Bronchial epithelial cell (primary cell): ENCODE measurements around the gene SIGLEC10. TPM values are rescaled to one million over a fixed set of nuclear protein-coding genes. Genes with fewer than 3 reads are reported as not detected.

Source experiments
- DNase-seq: peaks from one replicate; pipeline ENCODE4 v3.0.0-alpha.2; 2010; ENCODE audit warnings: low read depth
- FAIRE-seq: peaks from 2 replicates; lab custom pipeline; 2011; peaks lifted over from hg19 to GRCh38; lab: Jason Lieb, UNC
- H3K27me3 ChIP-seq: 2 replicates; pipeline ENCODE4 v1.5.1; 2011; ENCODE audit warnings: low read length; ENCODE audit not compliant: control insufficient read depth, insufficient read depth
- H3K36me3 ChIP-seq: 2 replicates; pipeline ENCODE4 v1.5.1; 2011; ENCODE audit warnings: low read length; ENCODE audit not compliant: control insufficient read depth, insufficient read depth
- H3K4me3 ChIP-seq: 2 replicates; pipeline ENCODE4 v1.5.1; 2011; ENCODE audit warnings: mild to moderate bottlenecking, low read depth, low read length, control low read depth
- total RNA-seq: library from RNA; depleted of rRNA; stranded (reverse); fragments of >200 nt; gene quantifications from 2 replicates; pipeline ENCODE4 v1.2.1, GENCODE V29; 2014
- TF ChIP-seq, protein P1 (sequence below): IDR thresholded peaks from 2 replicates; pipeline ENCODE4 v1.5.1; 2011; ENCODE audit warnings: mild to moderate bottlenecking, moderate library complexity, low read length, control low read depth, inconsistent platforms; ENCODE audit not compliant: insufficient read depth, severe bottlenecking

Gene SIGLEC10
- total RNA-seq, 1 donor from 2014 or later: not detected

DNA sequence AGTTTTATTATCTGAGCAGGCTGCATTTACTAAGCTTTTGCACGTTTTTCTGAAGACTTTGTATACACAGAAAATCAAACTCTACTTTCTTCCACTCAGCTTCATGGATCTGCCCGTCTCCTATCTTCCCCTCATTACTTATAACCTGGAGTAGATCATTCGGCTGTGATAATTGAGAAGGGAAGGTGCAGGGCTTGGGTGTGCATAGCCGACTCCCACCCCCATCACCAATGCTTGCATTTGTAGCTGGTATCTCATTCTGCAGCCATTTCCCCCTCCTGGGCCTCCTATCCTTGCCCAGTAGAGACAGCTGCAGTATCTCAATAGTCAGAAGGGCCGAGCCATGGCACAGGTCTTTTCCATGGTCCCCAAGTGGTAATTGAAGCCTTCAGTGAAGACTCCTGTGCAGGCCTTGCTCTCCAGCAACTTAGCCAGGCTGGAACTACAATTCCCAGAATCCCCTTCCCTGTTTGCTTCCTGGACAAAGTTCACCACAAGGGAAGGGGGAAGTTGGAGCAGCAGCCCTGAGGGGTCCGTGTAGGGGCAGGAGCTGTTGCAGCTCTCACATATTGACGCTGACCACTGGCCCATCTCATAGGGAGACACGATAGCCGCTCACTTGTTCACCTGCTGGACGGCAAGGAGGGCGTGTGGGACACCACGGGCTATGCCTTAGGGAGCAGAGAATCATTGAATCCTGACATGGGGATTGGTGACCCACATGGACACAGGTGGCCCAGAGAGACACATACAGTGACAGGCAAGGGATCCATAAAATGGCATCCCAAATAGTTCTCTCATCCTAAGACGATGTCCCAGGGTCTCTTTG, 42.9 kb upstream of the SIGLEC10 start:
- TF ChIP-seq, protein P1, sequence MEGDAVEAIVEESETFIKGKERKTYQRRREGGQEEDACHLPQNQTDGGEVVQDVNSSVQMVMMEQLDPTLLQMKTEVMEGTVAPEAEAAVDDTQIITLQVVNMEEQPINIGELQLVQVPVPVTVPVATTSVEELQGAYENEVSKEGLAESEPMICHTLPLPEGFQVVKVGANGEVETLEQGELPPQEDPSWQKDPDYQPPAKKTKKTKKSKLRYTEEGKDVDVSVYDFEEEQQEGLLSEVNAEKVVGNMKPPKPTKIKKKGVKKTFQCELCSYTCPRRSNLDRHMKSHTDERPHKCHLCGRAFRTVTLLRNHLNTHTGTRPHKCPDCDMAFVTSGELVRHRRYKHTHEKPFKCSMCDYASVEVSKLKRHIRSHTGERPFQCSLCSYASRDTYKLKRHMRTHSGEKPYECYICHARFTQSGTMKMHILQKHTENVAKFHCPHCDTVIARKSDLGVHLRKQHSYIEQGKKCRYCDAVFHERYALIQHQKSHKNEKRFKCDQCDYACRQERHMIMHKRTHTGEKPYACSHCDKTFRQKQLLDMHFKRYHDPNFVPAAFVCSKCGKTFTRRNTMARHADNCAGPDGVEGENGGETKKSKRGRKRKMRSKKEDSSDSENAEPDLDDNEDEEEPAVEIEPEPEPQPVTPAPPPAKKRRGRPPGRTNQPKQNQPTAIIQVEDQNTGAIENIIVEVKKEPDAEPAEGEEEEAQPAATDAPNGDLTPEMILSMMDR: no peak
- FAIRE-seq: no peak
- no peaks in the 10 kb centered on the region for H3K27me3 ChIP-seq
- H3K36me3 ChIP-seq: no peaks in the 10 kb centered on the region
- no peak for DNase-seq
- H3K4me3 ChIP-seq: no peak overlapping the region

DNA sequence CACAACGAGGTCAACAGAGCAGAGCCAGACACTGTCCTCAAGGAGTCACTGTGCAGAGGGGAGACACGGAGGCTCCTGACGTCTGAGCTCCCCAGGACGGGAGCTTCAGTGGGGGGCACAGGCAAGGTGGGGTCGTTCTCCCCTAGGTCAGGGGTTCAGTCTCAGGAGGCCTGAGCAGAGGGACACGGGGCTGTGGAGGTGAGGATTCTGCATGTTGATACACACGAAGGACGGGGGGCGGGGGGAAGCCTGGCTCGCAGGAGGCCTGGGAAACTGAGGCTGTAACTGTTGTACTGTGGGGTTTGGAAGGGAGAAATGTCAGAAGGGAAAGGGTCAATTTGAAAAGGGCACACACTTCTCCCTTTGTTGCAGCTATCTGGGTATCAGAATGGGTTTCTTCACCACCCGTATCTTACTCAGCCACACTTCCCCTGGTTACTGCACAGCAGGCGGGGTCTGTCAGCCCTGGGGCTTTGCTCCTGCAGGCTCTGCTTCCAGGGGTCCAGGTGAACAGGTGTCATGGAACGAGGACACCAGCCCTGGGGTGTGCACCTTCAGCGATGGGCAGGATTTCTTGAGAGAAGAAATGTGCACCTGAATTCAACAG, 41.6 kb upstream of the SIGLEC10 start:
- DNase-seq (no peak), FAIRE-seq (no peak)
- no peaks in the 10 kb centered on the region for H3K36me3 ChIP-seq
- H3K4me3 ChIP-seq: no peak overlapping the region
- no peaks in the 10 kb centered on the region for H3K27me3 ChIP-seq
- TF ChIP-seq, protein P1: no peak

DNA sequence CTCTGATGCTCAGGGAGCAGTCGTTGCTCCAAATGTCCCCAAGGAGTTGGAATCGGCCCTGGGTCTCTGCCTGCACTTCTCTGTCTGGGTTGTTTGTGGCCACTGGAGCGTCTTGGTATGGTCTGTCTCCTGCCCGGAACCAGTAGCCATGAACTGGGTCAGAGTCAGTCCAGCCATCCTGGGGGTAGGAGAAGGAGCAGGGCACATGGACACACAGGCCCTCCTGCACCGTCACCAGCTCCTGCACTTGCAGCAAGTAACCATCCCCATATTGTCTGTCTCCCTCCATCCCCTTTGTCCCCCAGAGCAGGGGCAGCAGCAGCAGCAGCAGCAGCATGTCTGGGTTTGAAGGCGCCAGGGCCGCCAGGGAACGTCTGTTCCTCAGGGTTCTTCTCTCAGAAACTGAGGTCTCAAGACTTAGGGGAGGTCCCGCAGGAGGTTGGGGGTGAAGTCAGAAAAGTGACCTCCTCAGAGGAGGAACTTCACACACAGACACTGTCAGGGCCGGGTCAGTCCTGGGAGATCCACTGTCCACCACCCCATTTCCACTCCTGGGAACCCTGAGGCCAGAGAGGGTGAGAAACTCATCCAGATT, 40.7 kb upstream of the SIGLEC10 start, which contains the start of gene SIGLEC8:
Gene SIGLEC8 (minus strand): TSS at position 404 of the 595 bp plus-strand sequence. CDS start 67 bp downstream, at position 337.
- no peaks in the 10 kb centered on the region for H3K27me3 ChIP-seq
- no peak for FAIRE-seq

DNA sequence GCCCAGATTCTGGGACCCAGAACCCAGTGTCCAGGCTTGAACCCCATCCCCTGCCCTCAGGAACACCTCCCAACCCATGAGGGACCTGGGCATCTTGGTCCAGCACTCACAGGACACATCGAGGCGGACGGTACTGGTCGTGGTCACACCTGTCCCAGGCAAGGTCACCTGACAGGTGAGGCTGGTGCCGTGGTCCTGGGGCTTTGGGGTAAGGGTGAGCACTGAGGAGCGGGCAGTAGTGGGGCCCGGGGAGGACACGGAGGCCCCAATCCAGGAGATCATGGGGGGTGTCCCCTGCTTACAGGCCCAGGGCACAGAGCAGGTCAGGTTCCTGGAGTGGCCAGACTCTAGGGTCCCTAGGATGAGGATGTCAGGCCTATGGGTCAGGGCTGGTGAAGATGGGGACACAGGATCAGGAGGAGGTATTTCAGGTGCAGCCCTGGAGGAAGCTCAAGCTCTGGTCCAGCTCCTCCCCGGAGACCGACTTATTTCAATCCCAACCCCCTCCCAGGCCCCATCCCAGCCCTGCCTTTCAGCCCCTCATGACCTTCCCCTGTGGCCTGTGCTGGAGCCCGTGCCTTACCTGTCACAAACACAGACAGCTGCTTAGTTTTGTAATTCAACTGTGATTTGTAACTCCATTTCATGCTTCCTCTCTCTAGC, 40.0 kb upstream of the SIGLEC10 start:
- FAIRE-seq (no peak), DNase-seq (no peak)
- no peak overlapping the region for H3K4me3 ChIP-seq
- H3K36me3 ChIP-seq: no peaks in the 10 kb centered on the region
- TF ChIP-seq, protein P1: no peak
- no peaks in the 10 kb centered on the region for H3K27me3 ChIP-seq

More for the DNA sequence above, 40.7 kb upstream of the SIGLEC10 start, which contains the start of gene SIGLEC8:
- TF ChIP-seq, protein P1: no peak
- no peaks in the 10 kb centered on the region for H3K36me3 ChIP-seq
- no peak for DNase-seq
- H3K4me3 ChIP-seq: no peak within 1 kb of the TSS

DNA sequence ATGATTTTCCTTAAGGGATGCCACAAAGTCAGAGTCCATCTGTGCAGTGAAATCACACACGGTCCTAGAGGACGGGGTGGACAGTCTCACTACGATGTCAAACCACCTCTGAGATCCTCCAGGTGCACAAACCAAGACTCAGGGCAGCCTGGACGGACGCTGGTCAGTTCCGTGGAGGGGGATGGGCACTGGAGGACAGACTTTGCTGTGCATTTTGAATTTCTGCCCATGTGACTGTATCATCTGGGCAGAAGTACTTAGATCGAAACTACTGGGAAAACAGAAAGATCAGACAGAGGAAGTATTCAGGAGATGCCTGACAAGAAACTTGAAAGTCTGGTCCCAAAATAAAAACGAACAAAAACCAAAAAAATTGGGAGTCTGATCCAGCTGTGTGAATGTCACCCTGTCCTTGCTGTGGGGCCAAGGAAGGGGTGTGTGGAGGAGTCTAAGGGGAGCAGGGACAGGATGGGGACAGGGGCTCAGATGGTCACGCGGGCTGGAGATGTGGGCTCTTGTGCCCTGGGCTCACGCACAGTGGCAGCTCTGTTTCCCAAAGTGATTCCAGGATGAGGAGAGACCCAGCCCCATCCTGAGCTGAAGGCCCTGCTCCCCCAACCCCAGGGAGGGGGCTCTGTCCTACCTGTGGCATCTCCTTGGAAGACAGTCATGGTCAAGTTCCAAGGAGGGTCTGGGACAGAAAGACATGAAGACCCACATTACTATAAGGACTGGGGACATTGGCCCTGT, 39.3 kb upstream of the SIGLEC10 start:
- no peaks in the 10 kb centered on the region for H3K27me3 ChIP-seq
- TF ChIP-seq, protein P1: no peak
- no peaks in the 10 kb centered on the region for H3K36me3 ChIP-seq
- no peak for DNase-seq
- no peak overlapping the region for H3K4me3 ChIP-seq
- FAIRE-seq: no peak
